Kidney tubule cell (primary cell): ENCODE results near the gene RPIA.

ENCODE experiments used
- DNase-seq: peaks from one replicate; pipeline ENCODE4 v3.0.0-alpha.2; 2018; ENCODE audit warnings: low spot score

RPIA gene

GRCh38 chr2:88686320-88686719 is 5.2 kb upstream of the RPIA start:
- DNase-seq = no peak

GRCh38 chr2:88687384-88687783 is 4.1 kb upstream of the RPIA start:
- DNase-seq = no peak

GRCh38 chr2:88690591-88691338 is 708 bp upstream of the RPIA start:
- peak; percentile 62 for DNase-seq

GRCh38 chr2:88692187-88692586 is 714 bp downstream of the RPIA start:
- DNase-seq = peak; percentile 23

GRCh38 chr2:88693911-88694414 is 2.5 kb downstream of the RPIA start:
- DNase-seq = no peak

GRCh38 chr2:88696611-88697010 is 5.1 kb downstream of the RPIA start:
- DNase-seq = no peak

- DNase-seq = no peak
Measured at GRCh38 chr2:88697370-88698026, 6.0 kb downstream of the RPIA start.

GRCh38 chr2:88698027-88698413 is 6.5 kb downstream of the RPIA start:
- no peak for DNase-seq

- DNase-seq = no peak
Measured at GRCh38 chr2:88698498-88699233, 7.2 kb downstream of the RPIA start.

GRCh38 chr2:88707003-88707402 is 15.5 kb downstream of the RPIA start:
- DNase-seq = no peak

- DNase-seq = peak; percentile 48
Measured at GRCh38 chr2:88709181-88709631, 17.7 kb downstream of the RPIA start.

GRCh38 chr2:88711289-88711688 is 19.8 kb downstream of the RPIA start:
- DNase-seq = no peak

GRCh38 chr2:88711897-88712296 is 20.4 kb downstream of the RPIA start:
- DNase-seq = no peak

- DNase-seq = no peak
Measured at GRCh38 chr2:88713408-88713807, 21.9 kb downstream of the RPIA start.

- DNase-seq = no peak
Measured at GRCh38 chr2:88714667-88715066, 23.2 kb downstream of the RPIA start.

GRCh38 chr2:88720399-88720798 is 28.9 kb downstream of the RPIA start:
- DNase-seq = no peak

- no peak for DNase-seq
Measured at GRCh38 chr2:88721268-88721667, 29.8 kb downstream of the RPIA start.

- DNase-seq = peak; percentile 9
Measured at GRCh38 chr2:88724643-88725332, 33.3 kb downstream of the RPIA start.

GRCh38 chr2:88729061-88729745 is 37.7 kb downstream of the RPIA start:
- DNase-seq = peak; percentile 55

- DNase-seq = no peak
Measured at GRCh38 chr2:88733155-88733902, 41.9 kb downstream of the RPIA start.

- no peak for DNase-seq
Measured at GRCh38 chr2:88735133-88735532, 43.7 kb downstream of the RPIA start.
